HepG2 (cell line): ENCODE measurements around the gene ZKSCAN5. TPM values are rescaled to one million over a fixed set of nuclear protein-coding genes. Genes with fewer than 3 reads are reported as not detected.

Experiments
- CBFB ChIP-seq: sonication (generic); formaldehyde crosslinking; IDR thresholded peaks from 2 replicates; pipeline ENCODE4 v1.4.0; 2020; ENCODE audit warnings: missing genetic modification reagents
- ETV6 ChIP-seq: sonication (generic); formaldehyde crosslinking; conservative IDR thresholded peaks from 2 replicates; pipeline ENCODE4 v1.4.0; 2020; ENCODE audit warnings: missing genetic modification reagents
- GATA4 ChIP-seq: sonication (generic); IDR thresholded peaks from 2 replicates; pipeline ENCODE4 v1.6.1; 2016; ENCODE audit warnings: antibody characterized with exemption, low read depth, borderline replicate concordance
- HDAC2 ChIP-seq: sonication (generic); formaldehyde crosslinking; IDR thresholded peaks from 2 replicates; pipeline ENCODE4 v1.4.0; 2020; ENCODE audit warnings: missing genetic modification reagents
- MIER3 ChIP-seq: IDR thresholded peaks from 2 replicates; pipeline ENCODE4 v1.6.1; 2016; ENCODE audit warnings: missing compliant biosample characterization, borderline replicate concordance
- NCOA2 ChIP-seq: sonication (generic); formaldehyde crosslinking; IDR thresholded peaks from 2 replicates; pipeline ENCODE4 v1.8.0; 2022; ENCODE audit warnings: inconsistent platforms
- NFKB2 ChIP-seq: sonication (generic); formaldehyde crosslinking; IDR thresholded peaks from 2 replicates; pipeline ENCODE4 v1.4.0; 2020; ENCODE audit warnings: missing genetic modification reagents, borderline replicate concordance
- PHF21A ChIP-seq: sonication (generic); formaldehyde crosslinking; IDR thresholded peaks from 2 replicates; pipeline ENCODE4 v1.5.0; 2020; ENCODE audit warnings: mild to moderate bottlenecking, missing genetic modification reagents
- RAD21 ChIP-seq: fragments of 450-650 bp; formaldehyde crosslinking; IDR thresholded peaks from 2 replicates; pipeline ENCODE4 v1.5.0; 2020; ENCODE audit warnings: mild to moderate bottlenecking
- RFX3 ChIP-seq: IDR thresholded peaks from 2 replicates; pipeline ENCODE4 v1.6.1; 2016; ENCODE audit warnings: missing biosample characterization, missing genetic modification reagents
- TGIF2 ChIP-seq: IDR thresholded peaks from 2 replicates; pipeline ENCODE4 v1.6.1; 2016; ENCODE audit warnings: control low read depth, missing compliant biosample characterization
- ZNF10 ChIP-seq: sonication (generic); formaldehyde crosslinking; IDR thresholded peaks from 2 replicates; pipeline ENCODE4 v1.4.0; 2020; ENCODE audit warnings: mild to moderate bottlenecking, low read depth, missing genetic modification reagents, borderline replicate concordance
- ZNF547 ChIP-seq: sonication (generic); formaldehyde crosslinking; IDR thresholded peaks from 2 replicates; pipeline ENCODE4 v1.5.1; 2020; ENCODE audit warnings: mild to moderate bottlenecking, missing genetic modification reagents
- ZNF614 ChIP-seq: IDR thresholded peaks from 2 replicates; pipeline ENCODE4 v1.6.1; 2018; ENCODE audit warnings: missing biosample characterization, missing genetic modification reagents, inconsistent platforms, borderline replicate concordance
- polyA plus RNA-seq, 8 experiments: library from polyadenylated mRNA; depleted of rRNA in 3 of 8; stranded (reverse) in 7 of 8; unstranded in 1 of 8; fragments of >200 nt; fragmentation: Illumina TruSeq in 4 of 8; extraction: Trizol in 4 of 8; gene quantifications; 2 replicates each; pipeline versions ENCODE4 v1.2.1 to v1.2.3, GENCODE V29; 2011 to 2016; ENCODE audit warnings: low read depth in 4 of 8, missing spikeins in 1 of 8, mixed read lengths in 1 of 8; ENCODE audit not compliant: insufficient read depth in 1 of 8
- total RNA-seq, 5 experiments: library from RNA; depleted of rRNA; stranded (reverse); fragments of >200 nt; fragmentation: Illumina TruSeq; extraction: Trizol; gene quantifications; 2 replicates each; pipeline ENCODE4 v1.2.3, GENCODE V29; 2016; ENCODE audit warnings: low read depth in 1 of 5
- TF ChIP-seq, protein P1 (sequence below): sonication (generic); formaldehyde crosslinking; IDR thresholded peaks from 2 replicates; pipeline ENCODE4 v1.4.0; 2020; ENCODE audit warnings: mild to moderate bottlenecking, missing genetic modification reagents, borderline replicate concordance
- TF ChIP-seq, protein P2 (sequence below): sonication (generic); formaldehyde crosslinking; IDR thresholded peaks from 2 replicates; pipeline ENCODE4 v1.4.0; 2020; ENCODE audit warnings: low read depth, missing genetic modification reagents
- TF ChIP-seq, protein P3 (sequence below): sonication (generic); formaldehyde crosslinking; IDR thresholded peaks from 2 replicates; pipeline ENCODE4 v1.5.0; 2020; ENCODE audit warnings: missing genetic modification reagents
- TF ChIP-seq, protein P4 (sequence below): sonication (generic); formaldehyde crosslinking; IDR thresholded peaks from 2 replicates; pipeline ENCODE4 v1.5.0; 2020; ENCODE audit warnings: missing genetic modification reagents
- TF ChIP-seq, protein P5 (sequence below): sonication (generic); formaldehyde crosslinking; IDR thresholded peaks from 2 replicates; pipeline ENCODE4 v1.9.0; 2022; ENCODE audit warnings: missing genetic modification reagents, mild to moderate bottlenecking, borderline replicate concordance

The ZKSCAN5 gene
- total and polyA plus RNA-seq, 2 of the 13 experiments (the other 11 are each of a cell fraction or from before 2014, with no cell fraction given) = 5.5 to 11.7 TPM

DNA sequence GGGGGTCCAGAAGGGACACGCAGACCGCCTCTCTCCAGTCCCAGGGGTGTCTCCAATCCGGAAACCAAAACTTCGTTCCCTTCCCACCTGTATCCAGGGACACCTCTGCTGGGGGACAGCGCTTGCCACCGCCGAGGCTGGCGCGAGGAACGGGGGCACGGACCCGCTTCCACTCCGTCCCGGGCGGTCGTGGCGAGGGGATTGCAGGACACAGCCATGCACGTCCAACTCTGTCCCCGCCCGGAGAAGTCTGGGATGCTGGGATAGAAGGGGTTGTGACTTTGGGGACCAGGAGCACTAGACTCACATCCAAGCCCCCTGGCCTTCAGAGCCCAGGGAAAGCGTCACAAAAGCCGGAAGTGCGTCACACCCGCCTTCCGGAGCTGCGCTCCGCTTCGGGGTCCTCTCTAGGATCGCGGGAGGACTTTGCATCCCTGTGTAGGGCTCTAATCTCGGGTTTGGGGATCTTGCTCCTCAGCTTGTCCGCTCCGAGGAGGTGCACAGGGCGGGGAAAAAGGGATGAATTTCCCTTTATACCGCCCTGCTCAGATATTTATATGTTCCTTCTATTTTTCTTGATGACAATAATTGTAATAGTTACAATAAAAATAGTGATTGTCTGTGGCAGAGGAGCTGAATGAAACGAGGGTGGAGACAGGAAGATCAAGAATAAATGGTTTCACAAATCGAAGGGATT lies 47.5 kb downstream of the ZKSCAN5 start, which contains the start of gene FAM200A (continued):
- TF ChIP-seq, protein P1, sequence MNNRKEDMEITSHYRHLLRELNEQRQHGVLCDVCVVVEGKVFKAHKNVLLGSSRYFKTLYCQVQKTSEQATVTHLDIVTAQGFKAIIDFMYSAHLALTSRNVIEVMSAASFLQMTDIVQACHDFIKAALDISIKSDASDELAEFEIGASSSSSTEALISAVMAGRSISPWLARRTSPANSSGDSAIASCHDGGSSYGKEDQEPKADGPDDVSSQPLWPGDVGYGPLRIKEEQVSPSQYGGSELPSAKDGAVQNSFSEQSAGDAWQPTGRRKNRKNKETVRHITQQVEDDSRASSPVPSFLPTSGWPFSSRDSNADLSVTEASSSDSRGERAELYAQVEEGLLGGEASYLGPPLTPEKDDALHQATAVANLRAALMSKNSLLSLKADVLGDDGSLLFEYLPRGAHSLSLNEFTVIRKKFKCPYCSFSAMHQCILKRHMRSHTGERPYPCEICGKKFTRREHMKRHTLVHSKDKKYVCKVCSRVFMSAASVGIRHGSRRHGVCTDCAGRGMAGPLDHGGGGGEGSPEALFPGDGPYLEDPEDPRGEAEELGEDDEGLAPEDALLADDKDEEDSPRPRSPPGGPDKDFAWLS (CRISPR knock-in tag) = no peak
- peak; percentile 66; the same call in 1 of the 2 replicates for TF ChIP-seq MIER3 (CRISPR knock-in tag)
- TF ChIP-seq, protein P2, sequence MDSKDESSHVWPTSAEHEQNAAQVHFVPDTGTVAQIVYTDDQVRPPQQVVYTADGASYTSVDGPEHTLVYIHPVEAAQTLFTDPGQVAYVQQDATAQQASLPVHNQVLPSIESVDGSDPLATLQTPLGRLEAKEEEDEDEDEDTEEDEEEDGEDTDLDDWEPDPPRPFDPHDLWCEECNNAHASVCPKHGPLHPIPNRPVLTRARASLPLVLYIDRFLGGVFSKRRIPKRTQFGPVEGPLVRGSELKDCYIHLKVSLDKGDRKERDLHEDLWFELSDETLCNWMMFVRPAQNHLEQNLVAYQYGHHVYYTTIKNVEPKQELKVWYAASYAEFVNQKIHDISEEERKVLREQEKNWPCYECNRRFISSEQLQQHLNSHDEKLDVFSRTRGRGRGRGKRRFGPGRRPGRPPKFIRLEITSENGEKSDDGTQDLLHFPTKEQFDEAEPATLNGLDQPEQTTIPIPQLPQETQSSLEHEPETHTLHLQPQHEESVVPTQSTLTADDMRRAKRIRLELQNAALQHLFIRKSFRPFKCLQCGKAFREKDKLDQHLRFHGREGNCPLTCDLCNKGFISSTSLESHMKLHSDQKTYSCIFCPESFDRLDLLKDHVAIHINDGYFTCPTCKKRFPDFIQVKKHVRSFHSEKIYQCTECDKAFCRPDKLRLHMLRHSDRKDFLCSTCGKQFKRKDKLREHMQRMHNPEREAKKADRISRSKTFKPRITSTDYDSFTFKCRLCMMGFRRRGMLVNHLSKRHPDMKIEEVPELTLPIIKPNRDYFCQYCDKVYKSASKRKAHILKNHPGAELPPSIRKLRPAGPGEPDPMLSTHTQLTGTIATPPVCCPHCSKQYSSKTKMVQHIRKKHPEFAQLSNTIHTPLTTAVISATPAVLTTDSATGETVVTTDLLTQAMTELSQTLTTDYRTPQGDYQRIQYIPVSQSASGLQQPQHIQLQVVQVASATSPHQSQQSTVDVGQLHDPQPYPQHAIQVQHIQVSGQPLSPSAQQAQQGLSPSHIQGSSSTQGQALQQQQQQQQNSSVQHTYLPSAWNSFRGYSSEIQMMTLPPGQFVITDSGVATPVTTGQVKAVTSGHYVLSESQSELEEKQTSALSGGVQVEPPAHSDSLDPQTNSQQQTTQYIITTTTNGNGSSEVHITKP (CRISPR knock-in tag) = no peak
- TF ChIP-seq PHF21A = peak; percentile 55; the same call in 1 of the 2 replicates
- no peak for TF ChIP-seq GATA4
- TF ChIP-seq, protein P3, sequence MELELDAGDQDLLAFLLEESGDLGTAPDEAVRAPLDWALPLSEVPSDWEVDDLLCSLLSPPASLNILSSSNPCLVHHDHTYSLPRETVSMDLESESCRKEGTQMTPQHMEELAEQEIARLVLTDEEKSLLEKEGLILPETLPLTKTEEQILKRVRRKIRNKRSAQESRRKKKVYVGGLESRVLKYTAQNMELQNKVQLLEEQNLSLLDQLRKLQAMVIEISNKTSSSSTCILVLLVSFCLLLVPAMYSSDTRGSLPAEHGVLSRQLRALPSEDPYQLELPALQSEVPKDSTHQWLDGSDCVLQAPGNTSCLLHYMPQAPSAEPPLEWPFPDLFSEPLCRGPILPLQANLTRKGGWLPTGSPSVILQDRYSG (CRISPR knock-in tag) = no peak
- 0 out of 2 replicates have a peak, but pooled peaks have one; percentile 19 for TF ChIP-seq RAD21 (CRISPR knock-in tag)
- TF ChIP-seq, protein P4, sequence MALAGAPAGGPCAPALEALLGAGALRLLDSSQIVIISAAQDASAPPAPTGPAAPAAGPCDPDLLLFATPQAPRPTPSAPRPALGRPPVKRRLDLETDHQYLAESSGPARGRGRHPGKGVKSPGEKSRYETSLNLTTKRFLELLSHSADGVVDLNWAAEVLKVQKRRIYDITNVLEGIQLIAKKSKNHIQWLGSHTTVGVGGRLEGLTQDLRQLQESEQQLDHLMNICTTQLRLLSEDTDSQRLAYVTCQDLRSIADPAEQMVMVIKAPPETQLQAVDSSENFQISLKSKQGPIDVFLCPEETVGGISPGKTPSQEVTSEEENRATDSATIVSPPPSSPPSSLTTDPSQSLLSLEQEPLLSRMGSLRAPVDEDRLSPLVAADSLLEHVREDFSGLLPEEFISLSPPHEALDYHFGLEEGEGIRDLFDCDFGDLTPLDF (CRISPR knock-in tag) = no peak
- TF ChIP-seq, protein P5, sequence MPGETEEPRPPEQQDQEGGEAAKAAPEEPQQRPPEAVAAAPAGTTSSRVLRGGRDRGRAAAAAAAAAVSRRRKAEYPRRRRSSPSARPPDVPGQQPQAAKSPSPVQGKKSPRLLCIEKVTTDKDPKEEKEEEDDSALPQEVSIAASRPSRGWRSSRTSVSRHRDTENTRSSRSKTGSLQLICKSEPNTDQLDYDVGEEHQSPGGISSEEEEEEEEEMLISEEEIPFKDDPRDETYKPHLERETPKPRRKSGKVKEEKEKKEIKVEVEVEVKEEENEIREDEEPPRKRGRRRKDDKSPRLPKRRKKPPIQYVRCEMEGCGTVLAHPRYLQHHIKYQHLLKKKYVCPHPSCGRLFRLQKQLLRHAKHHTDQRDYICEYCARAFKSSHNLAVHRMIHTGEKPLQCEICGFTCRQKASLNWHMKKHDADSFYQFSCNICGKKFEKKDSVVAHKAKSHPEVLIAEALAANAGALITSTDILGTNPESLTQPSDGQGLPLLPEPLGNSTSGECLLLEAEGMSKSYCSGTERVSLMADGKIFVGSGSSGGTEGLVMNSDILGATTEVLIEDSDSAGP (CRISPR knock-in tag) = peak; percentile 69; the same call in 1 of the 2 replicates
- TF ChIP-seq HDAC2 (CRISPR knock-in tag) = peak; percentile 80
- no peak for TF ChIP-seq RFX3 (CRISPR knock-in tag)
- TF ChIP-seq NCOA2 (CRISPR knock-in tag) = 0 out of 2 replicates have a peak, but pooled peaks have one; percentile 16
- peak; percentile 83 for TF ChIP-seq TGIF2 (CRISPR knock-in tag)
- peak; percentile 42; the same call in 1 of the 2 replicates for TF ChIP-seq ETV6 (CRISPR knock-in tag)
- TF ChIP-seq ZNF547 (CRISPR knock-in tag) = peak; percentile 65; the same call in 1 of the 2 replicates
- TF ChIP-seq NFKB2 = peak; percentile 66; the same call in 1 of the 2 replicates
- peak; percentile 65; the same call in 1 of the 2 replicates for TF ChIP-seq ZNF614 (CRISPR knock-in tag)
- no peak for TF ChIP-seq ZNF10
- TF ChIP-seq CBFB = 0 out of 2 replicates have a peak, but pooled peaks have one; percentile 30
